Measurements from ENCODE around the gene OTUD6A.

The OTUD6A gene

DNA sequence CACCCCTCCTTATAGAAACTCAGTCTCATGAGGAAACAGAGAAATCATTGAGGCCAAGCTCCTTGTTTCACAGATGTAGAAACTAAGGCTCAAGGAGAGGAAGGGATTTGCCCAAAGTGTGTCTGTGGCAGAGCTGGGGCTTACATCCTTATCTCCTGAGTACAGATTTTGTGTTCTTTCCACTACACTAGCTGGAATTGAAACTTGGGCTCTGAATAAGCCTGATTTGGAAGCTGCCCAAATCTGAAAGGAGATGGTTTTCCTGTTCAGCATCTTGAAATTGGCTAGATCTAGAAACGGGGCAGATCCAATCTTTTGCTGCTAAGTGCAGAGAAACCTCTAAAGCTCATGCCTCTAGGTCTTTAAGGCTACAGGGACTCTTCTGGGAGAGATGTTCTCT, 36.8 kb upstream of the OTUD6A start:
- no peaks in the 10 kb centered on the region for H3K27me3 ChIP-seq (replicated peaks; ENCODE audit: control insufficient read depth, insufficient read depth, low read length)
- H3K36me3 ChIP-seq (ENCODE audit: control insufficient read depth, insufficient read depth, low read length), result no peaks in the 10 kb centered on the region
- H3K4me3 ChIP-seq (replicated peaks; ENCODE audit: low read depth, low read length), result no peak overlapping the region
- TF ChIP-seq, protein P1, sequence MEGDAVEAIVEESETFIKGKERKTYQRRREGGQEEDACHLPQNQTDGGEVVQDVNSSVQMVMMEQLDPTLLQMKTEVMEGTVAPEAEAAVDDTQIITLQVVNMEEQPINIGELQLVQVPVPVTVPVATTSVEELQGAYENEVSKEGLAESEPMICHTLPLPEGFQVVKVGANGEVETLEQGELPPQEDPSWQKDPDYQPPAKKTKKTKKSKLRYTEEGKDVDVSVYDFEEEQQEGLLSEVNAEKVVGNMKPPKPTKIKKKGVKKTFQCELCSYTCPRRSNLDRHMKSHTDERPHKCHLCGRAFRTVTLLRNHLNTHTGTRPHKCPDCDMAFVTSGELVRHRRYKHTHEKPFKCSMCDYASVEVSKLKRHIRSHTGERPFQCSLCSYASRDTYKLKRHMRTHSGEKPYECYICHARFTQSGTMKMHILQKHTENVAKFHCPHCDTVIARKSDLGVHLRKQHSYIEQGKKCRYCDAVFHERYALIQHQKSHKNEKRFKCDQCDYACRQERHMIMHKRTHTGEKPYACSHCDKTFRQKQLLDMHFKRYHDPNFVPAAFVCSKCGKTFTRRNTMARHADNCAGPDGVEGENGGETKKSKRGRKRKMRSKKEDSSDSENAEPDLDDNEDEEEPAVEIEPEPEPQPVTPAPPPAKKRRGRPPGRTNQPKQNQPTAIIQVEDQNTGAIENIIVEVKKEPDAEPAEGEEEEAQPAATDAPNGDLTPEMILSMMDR (IDR thresholded peaks at IDR 0.05; ENCODE audit: insufficient read depth, low read length, poor library complexity, severe bottlenecking), result no peak
- DNase-seq (ENCODE audit: extremely low read depth, insufficient read length), result no peak

DNA sequence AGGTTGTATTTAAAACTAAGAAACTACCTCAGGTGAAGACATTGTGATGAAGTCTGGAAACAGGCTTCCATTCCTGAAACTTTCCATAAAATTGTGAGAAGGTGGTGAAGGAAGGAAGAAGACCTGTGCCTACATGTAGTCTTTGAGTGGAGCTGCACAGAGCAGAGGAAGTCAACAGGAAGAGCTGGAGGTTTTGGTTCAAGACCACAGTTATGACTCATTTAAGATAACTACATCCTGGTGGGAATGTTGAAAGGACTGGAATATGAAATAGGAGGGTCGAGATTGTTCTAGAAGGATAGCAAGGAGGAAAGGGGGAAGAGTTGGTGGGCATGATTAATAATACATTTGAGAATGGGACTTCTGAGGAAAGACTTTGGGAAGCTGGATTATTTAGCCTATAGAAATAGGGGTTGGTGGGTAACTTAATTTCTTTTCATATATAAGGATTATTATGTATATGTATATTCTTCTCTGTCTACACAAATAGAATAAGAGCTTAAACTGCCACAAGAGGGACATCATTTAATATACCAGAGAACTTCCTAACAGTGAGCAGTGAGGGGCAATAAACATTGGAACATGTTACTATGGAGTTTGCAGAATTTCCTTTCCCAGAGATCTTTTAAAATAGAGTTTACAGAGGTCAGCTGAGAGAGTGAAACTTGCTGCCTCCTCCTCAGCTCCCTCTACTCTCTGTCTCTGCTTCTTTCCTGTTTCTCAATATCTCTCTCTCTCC, 36.0 kb upstream of the OTUD6A start:
- TF ChIP-seq, protein P1 (IDR thresholded peaks at IDR 0.05; ENCODE audit: insufficient read depth, low read length, poor library complexity, severe bottlenecking), result no peak
- no peak overlapping the region for H3K4me3 ChIP-seq (replicated peaks; ENCODE audit: low read depth, low read length)
- no peaks in the 10 kb centered on the region for H3K27me3 ChIP-seq (replicated peaks; ENCODE audit: control insufficient read depth, insufficient read depth, low read length)
- no peaks in the 10 kb centered on the region for H3K36me3 ChIP-seq (ENCODE audit: control insufficient read depth, insufficient read depth, low read length)
- no peak for DNase-seq (ENCODE audit: extremely low read depth, insufficient read length)

DNA sequence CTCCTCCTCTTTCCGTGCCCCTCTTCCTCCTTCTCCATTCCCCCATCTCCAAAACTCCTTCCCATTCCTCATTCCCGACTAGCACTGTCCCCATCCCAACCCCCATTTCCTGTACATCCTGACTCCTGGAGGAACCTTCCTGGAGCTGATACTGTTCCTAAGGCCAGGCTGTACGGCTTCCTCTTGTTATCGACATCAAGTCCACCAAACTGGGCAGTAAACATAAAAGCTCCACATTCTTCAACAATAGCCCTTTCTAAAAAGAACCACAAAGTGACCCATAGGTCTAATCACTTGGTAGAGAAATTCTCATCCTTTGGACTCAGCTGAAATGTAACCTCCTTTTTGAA, 35.4 kb upstream of the OTUD6A start:
- no peak for DNase-seq (ENCODE audit: extremely low read depth, insufficient read length)
- Histone ChIP-seq H3K4me3 (replicated peaks; ENCODE audit: low read depth, low read length) (no peak overlapping the region), H3K36me3 (ENCODE audit: control insufficient read depth, insufficient read depth, low read length) (no peaks in the 10 kb centered on the region), H3K27me3 (replicated peaks; ENCODE audit: control insufficient read depth, insufficient read depth, low read length) (no peaks in the 10 kb centered on the region)
- TF ChIP-seq, protein P1 (IDR thresholded peaks at IDR 0.05; ENCODE audit: insufficient read depth, low read length, poor library complexity, severe bottlenecking), result no peak

DNA sequence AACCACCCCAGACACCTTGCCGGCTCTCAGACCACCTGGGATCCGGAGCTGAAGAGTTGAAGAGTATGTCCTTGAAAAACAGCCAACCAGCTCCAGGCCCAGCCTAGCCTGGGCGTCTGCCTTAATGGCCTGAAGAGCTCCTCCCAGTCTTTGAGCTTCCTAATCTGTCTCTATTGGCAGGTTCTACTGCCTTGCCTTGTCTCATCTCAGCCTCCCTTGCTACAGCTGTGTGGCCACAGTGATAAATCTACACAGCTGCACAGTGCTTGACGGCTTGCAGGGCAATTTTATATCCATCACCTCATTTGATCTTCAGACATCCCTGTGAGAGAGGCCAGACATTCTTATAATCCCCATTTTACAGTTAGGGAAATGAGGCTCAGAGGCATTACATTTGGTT, 32.4 kb upstream of the OTUD6A start:
- H3K4me3 ChIP-seq (replicated peaks; ENCODE audit: low read depth, low read length), result no peak overlapping the region
- no peaks in the 10 kb centered on the region for H3K36me3 ChIP-seq (ENCODE audit: control insufficient read depth, insufficient read depth, low read length)
- DNase-seq (ENCODE audit: extremely low read depth, insufficient read length), result no peak
- TF ChIP-seq, protein P1 (IDR thresholded peaks at IDR 0.05; ENCODE audit: insufficient read depth, low read length, poor library complexity, severe bottlenecking), result no peak
- no peaks in the 10 kb centered on the region for H3K27me3 ChIP-seq (replicated peaks; ENCODE audit: control insufficient read depth, insufficient read depth, low read length)

DNA sequence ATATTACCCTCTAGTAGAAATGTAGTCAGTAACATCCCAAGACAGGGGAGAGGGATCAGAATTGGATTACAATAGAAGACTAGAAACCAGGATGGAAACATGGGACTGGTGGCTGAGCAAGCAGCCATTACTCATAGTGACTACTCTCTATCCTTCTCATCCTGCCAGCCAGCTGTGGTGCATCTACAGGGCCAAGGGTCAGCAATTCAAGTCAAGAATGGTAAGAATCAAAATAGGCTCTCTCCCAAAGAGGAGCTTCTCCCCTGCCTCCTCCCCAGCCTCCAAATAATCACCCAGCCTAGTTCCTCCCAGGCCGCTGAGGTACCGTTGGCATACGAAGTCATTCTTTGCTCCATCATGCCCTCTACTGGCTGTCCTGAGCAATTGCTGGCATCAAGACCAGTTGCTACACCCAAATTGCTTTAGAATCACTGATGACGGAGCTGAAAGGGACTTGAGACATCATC, 31.9 kb upstream of the OTUD6A start:
- no peak overlapping the region for H3K4me3 ChIP-seq (replicated peaks; ENCODE audit: low read depth, low read length)
- TF ChIP-seq, protein P1 (IDR thresholded peaks at IDR 0.05; ENCODE audit: insufficient read depth, low read length, poor library complexity, severe bottlenecking), result peak; percentile 88
- no peak for DNase-seq (ENCODE audit: extremely low read depth, insufficient read length)
- H3K27me3 ChIP-seq (replicated peaks; ENCODE audit: control insufficient read depth, insufficient read depth, low read length), result no peaks in the 10 kb centered on the region
- H3K36me3 ChIP-seq (ENCODE audit: control insufficient read depth, insufficient read depth, low read length), result no peaks in the 10 kb centered on the region

DNA sequence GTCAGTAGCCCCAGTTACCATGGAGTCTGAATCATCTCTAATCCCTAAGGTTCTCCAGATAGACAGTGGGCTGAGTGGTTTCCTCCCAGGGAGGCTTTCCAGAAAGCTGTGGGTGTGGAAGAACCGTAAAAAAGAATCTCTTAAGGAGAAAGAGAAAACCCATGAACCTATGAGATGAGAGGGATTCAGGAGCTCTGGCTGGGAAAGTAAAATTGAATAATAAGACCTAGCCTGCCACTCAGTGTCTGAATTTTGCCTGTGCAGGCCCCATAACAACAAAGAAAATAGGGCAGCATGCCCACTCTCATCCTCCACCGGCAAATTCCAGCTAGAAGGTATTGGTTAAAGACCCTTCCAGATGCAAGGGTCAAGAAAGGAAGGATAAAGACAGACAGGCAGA, 29.5 kb upstream of the OTUD6A start:
- no peak for DNase-seq (ENCODE audit: extremely low read depth, insufficient read length)
- Histone ChIP-seq H3K4me3 (replicated peaks; ENCODE audit: low read depth, low read length) (no peak overlapping the region), H3K27me3 (replicated peaks; ENCODE audit: control insufficient read depth, insufficient read depth, low read length) (no peaks in the 10 kb centered on the region), H3K36me3 (ENCODE audit: control insufficient read depth, insufficient read depth, low read length) (no peaks in the 10 kb centered on the region)
- TF ChIP-seq, protein P1 (IDR thresholded peaks at IDR 0.05; ENCODE audit: insufficient read depth, low read length, poor library complexity, severe bottlenecking), result no peak
